SK-N-SH treated with all-trans-retinoic acid at 6 μM for 48 hours (cell line): ENCODE data around the gene SCAP.

ENCODE experiments used
- ATAC-seq: fragments of 200-7000 bp; cut with Tn5 transposase; 3 replicates; pipeline ENCODE4 v1.9.1; 2020; ENCODE audit warnings: mild to moderate bottlenecking, moderate library complexity
- ARNTL ChIP-seq: fragments of 450-650 bp; formaldehyde crosslinking; IDR thresholded peaks from 2 replicates; pipeline ENCODE4 v1.5.0; 2020; ENCODE audit warnings: low read depth, mild to moderate bottlenecking, moderate library complexity, borderline replicate concordance
- BACH2 ChIP-seq: fragments of 250-450 bp; sonication (Bioruptor Pico); IDR thresholded peaks from 2 replicates; pipeline ENCODE4 v1.9.0; 2021; ENCODE audit warnings: mild to moderate bottlenecking, borderline replicate concordance
- CREB5 ChIP-seq: fragments of 250-450 bp; sonication (Bioruptor Pico); IDR thresholded peaks from 2 replicates; pipeline ENCODE4 v1.5.1; 2020; ENCODE audit warnings: low read depth, mild to moderate bottlenecking, moderate library complexity
- CSDC2 ChIP-seq: fragments of 250-450 bp; sonication (Bioruptor Pico); IDR thresholded peaks from 2 replicates; pipeline ENCODE4 v1.5.0; 2020; ENCODE audit warnings: mild to moderate bottlenecking, moderate library complexity
- CSRNP3 ChIP-seq: fragments of 250-450 bp; sonication (Bioruptor Pico); IDR thresholded peaks from 2 replicates; pipeline ENCODE4 v1.5.1; 2021; ENCODE audit warnings: mild to moderate bottlenecking, moderate library complexity
- ESRRG ChIP-seq: fragments of 250-450 bp; sonication (Bioruptor Pico); IDR thresholded peaks from 2 replicates; pipeline ENCODE4 v1.6.1; 2021; ENCODE audit warnings: mild to moderate bottlenecking
- GLIS3 ChIP-seq: fragments of 250-450 bp; sonication (Bioruptor Pico); IDR thresholded peaks from 2 replicates; pipeline ENCODE4 v1.5.0; 2020; ENCODE audit warnings: mild to moderate bottlenecking, moderate library complexity
- ISL1 ChIP-seq: fragments of 250-450 bp; sonication (Bioruptor Pico); IDR thresholded peaks from 2 replicates; pipeline ENCODE4 v2.1.2; 2022; ENCODE audit warnings: mild to moderate bottlenecking, moderate library complexity
- OSR1 ChIP-seq: fragments of 250-450 bp; sonication (Bioruptor Pico); IDR thresholded peaks from 2 replicates; pipeline ENCODE4 v1.8.0; 2022; ENCODE audit warnings: moderate library complexity, mild to moderate bottlenecking, inconsistent platforms
- PPARA ChIP-seq: fragments of 250-450 bp; sonication (Bioruptor Pico); IDR thresholded peaks from 2 replicates; pipeline ENCODE4 v1.5.0; 2020; ENCODE audit warnings: mild to moderate bottlenecking, borderline replicate concordance
- SNAI2 ChIP-seq: fragments of 250-450 bp; sonication (Bioruptor Pico); IDR thresholded peaks from 2 replicates; pipeline ENCODE4 v1.5.0; 2020; ENCODE audit warnings: mild to moderate bottlenecking, moderate library complexity
- TCF4 ChIP-seq: fragments of 250-450 bp; sonication (Bioruptor Pico); IDR thresholded peaks from 2 replicates; pipeline ENCODE4 v1.8.0; 2021; ENCODE audit warnings: mild to moderate bottlenecking, moderate library complexity, borderline replicate concordance
- TOX ChIP-seq: fragments of 250-450 bp; sonication (Bioruptor Pico); IDR thresholded peaks from 2 replicates; pipeline ENCODE4 v1.8.0; 2021; ENCODE audit warnings: mild to moderate bottlenecking, moderate library complexity, borderline replicate concordance
- ZC3H10 ChIP-seq: fragments of 250-450 bp; sonication (Bioruptor Pico); IDR thresholded peaks from 2 replicates; pipeline ENCODE4 v1.5.1; 2021; ENCODE audit warnings: mild to moderate bottlenecking, moderate library complexity
- ZFP3 ChIP-seq: fragments of 250-450 bp; sonication (Bioruptor Pico); IDR thresholded peaks from 2 replicates; pipeline ENCODE4 v1.5.0; 2020; ENCODE audit warnings: mild to moderate bottlenecking, moderate library complexity
- ZFP30 ChIP-seq: fragments of 450-650 bp; formaldehyde crosslinking; IDR thresholded peaks from 2 replicates; pipeline ENCODE4 v1.5.0; 2022; ENCODE audit warnings: mild to moderate bottlenecking, moderate library complexity
- ZNF565 ChIP-seq: fragments of 450-650 bp; formaldehyde crosslinking; conservative IDR thresholded peaks from 2 replicates; pipeline ENCODE4 v1.5.0; 2020; ENCODE audit warnings: low read depth, mild to moderate bottlenecking, moderate library complexity
- ZNF70 ChIP-seq: fragments of 450-650 bp; formaldehyde crosslinking; IDR thresholded peaks from 2 replicates; pipeline ENCODE4 v1.5.0; 2020; ENCODE audit warnings: mild to moderate bottlenecking, moderate library complexity
- ZNF8 ChIP-seq: fragments of 450-650 bp; formaldehyde crosslinking; IDR thresholded peaks from 2 replicates; pipeline ENCODE4 v1.5.0; 2020; ENCODE audit warnings: mild to moderate bottlenecking, moderate library complexity
- TF ChIP-seq, protein P1 (sequence below): fragments of 250-450 bp; sonication (Bioruptor Pico); IDR thresholded peaks from 2 replicates; pipeline ENCODE4 v1.8.0; 2020; ENCODE audit warnings: mild to moderate bottlenecking, moderate library complexity, borderline replicate concordance
- TF ChIP-seq, protein P2 (sequence below): fragments of 250-450 bp; sonication (Bioruptor Pico); IDR thresholded peaks from 2 replicates; pipeline ENCODE4 v1.8.0; 2021; ENCODE audit warnings: low read depth, mild to moderate bottlenecking, moderate library complexity, borderline replicate concordance

The SCAP gene

GRCh38 chr3:47456984-47457383, 18.8 kb downstream of the SCAP start (continued):
- TF ChIP-seq CREB5 (CRISPR knock-in tag): no peak
- no peak for TF ChIP-seq BACH2 (CRISPR knock-in tag)
- no peak for TF ChIP-seq ZFP3 (CRISPR knock-in tag)
- TF ChIP-seq ZNF70 (CRISPR knock-in tag): no peak
- no peak for TF ChIP-seq ZC3H10 (CRISPR knock-in tag)
- TF ChIP-seq, protein P1, sequence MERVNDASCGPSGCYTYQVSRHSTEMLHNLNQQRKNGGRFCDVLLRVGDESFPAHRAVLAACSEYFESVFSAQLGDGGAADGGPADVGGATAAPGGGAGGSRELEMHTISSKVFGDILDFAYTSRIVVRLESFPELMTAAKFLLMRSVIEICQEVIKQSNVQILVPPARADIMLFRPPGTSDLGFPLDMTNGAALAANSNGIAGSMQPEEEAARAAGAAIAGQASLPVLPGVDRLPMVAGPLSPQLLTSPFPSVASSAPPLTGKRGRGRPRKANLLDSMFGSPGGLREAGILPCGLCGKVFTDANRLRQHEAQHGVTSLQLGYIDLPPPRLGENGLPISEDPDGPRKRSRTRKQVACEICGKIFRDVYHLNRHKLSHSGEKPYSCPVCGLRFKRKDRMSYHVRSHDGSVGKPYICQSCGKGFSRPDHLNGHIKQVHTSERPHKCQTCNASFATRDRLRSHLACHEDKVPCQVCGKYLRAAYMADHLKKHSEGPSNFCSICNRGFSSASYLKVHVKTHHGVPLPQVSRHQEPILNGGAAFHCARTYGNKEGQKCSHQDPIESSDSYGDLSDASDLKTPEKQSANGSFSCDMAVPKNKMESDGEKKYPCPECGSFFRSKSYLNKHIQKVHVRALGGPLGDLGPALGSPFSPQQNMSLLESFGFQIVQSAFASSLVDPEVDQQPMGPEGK (CRISPR knock-in tag): no peak
- no peak for TF ChIP-seq ZNF565 (CRISPR knock-in tag)
- no peak for TF ChIP-seq GLIS3

DNA sequence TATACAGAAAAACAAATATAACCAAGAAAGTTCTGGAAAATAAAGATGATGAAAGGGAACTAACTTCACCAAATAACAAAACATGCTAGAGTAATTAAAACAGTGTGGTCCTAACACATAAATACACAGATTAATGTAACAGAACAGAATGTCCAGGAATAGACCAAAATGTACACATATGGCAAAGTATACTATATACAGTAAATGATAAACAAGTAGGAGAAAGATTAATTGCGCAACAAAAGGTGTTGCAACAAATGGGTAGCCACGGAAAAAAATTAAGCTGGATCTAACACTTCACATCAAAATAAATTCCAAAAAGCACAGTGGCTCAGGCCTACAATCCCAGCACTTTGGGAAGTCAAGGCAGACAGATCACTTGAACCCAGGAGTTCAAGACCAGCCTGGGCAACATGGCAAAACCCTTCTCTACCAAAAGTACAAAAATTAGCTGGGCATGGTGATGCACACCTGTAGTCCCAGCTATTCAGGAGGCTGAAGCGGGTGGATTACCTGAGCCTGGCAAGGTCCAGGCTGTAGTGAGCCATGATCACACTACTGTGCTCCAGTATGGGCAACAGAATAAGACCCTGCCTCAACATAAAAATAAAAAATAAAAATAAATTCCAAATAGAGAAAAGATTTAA, 19.8 kb downstream of the SCAP start:
- no peak for ATAC-seq
- TF ChIP-seq ISL1 (CRISPR knock-in tag) (no peak), ARNTL (CRISPR knock-in tag) (no peak), PPARA (CRISPR knock-in tag) (no peak), ZNF8 (CRISPR knock-in tag) (no peak), TCF4 (CRISPR knock-in tag) (no peak), BACH2 (CRISPR knock-in tag) (no peak), CSDC2 (CRISPR knock-in tag) (no peak), CSRNP3 (CRISPR knock-in tag) (no peak), ESRRG (CRISPR knock-in tag) (no peak), ZNF565 (CRISPR knock-in tag) (no peak), SNAI2 (no peak), ZFP30 (no peak), GLIS3 (no peak)
- TF ChIP-seq, protein P1 (CRISPR knock-in tag): no peak
- TF ChIP-seq, all 23 proteins: peak for 0

DNA sequence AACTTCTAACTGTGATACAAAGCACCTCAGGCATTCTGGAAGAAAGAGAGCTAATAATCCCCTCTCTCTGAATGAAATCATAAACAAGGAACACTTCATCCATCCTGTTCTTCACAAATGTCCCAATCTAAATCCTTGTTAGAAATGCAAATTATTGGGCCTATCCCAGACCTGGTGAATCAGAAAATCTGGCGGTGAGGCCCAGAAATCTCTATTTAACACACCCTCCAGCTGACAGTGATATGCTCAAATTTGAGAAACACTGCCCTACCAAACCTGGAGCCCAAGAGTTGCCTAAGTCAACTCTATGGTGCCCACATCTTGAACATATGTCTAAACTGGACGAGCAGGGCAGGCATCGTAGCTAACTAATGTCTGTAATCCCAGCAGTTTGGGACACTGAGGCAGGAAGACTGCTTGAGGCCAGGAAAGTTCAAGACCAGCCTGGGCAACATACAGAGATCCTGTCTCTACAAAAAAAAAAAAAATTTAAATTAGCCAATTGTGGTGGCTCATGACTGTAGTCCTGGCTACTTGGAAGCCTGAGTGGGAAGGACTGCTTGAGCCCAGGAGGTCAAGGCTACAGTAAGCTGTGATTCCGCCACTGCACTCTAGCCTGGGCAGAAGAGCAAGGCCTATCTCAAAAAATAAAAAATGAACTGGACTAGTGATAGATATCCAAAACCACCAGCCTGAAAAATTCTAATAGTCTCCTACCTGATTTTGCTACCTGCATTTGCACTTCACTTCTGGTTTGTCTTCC, 23.1 kb downstream of the SCAP start:
- TF ChIP-seq GLIS3: no peak
- TF ChIP-seq, protein P2, sequence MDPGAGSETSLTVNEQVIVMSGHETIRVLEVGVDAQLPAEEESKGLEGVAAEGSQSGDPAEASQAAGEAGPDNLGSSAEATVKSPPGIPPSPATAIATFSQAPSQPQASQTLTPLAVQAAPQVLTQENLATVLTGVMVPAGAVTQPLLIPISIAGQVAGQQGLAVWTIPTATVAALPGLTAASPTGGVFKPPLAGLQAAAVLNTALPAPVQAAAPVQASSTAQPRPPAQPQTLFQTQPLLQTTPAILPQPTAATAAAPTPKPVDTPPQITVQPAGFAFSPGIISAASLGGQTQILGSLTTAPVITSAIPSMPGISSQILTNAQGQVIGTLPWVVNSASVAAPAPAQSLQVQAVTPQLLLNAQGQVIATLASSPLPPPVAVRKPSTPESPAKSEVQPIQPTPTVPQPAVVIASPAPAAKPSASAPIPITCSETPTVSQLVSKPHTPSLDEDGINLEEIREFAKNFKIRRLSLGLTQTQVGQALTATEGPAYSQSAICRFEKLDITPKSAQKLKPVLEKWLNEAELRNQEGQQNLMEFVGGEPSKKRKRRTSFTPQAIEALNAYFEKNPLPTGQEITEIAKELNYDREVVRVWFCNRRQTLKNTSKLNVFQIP (CRISPR knock-in tag): no peak
- no peak for TF ChIP-seq TOX (CRISPR knock-in tag)
- TF ChIP-seq ISL1 (CRISPR knock-in tag): no peak
- no peak for TF ChIP-seq ZNF8 (CRISPR knock-in tag)
- TF ChIP-seq OSR1: no peak

More for the DNA sequence above, 23.1 kb downstream of the SCAP start:
- ATAC-seq: no peak
